Lower leg skin (tissue), 3 donors: ENCODE data around the gene NR3C2.

ENCODE experiments used
- POLR2A ChIP-seq, 2 donors: fragments of 450-650 bp; IDR thresholded peaks; one replicate each; pipeline ENCODE4 v1.6.1; 2016 to 2017; ENCODE audit warnings: antibody characterized with exemption in 2 of 2, mild to moderate bottlenecking in 1 of 2, moderate library complexity in 1 of 2
- TF ChIP-seq, protein P1 (sequence below), 3 donors: fragments of 450-650 bp; IDR thresholded peaks; one replicate each; pipeline ENCODE4 v1.5.1; 2016; ENCODE audit warnings: antibody characterized with exemption in 3 of 3, mild to moderate bottlenecking in 3 of 3, moderate library complexity in 2 of 3

DNA sequence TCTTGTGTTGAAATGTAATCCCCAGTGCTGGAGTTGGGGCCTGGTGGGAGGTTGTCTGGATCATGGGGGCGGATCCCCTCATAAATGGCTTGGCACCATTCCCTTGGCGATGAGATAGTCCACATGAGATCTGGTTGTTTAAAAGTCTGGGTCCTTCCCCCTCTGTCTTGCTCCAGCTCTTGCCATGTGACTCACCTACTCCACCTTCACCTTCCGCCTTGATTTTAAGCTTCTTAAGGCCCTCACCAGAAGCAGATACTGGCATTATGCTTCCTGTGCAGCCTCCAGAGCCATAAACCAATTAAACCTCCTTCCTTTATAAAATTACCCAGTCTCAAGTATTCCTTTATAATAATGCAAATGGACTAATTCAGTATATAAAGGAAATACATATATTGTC is 111.5 kb downstream of the NR3C2 start:
- TF ChIP-seq POLR2A (IDR thresholded peaks at IDR 0.05): no peak
- TF ChIP-seq, protein P1, sequence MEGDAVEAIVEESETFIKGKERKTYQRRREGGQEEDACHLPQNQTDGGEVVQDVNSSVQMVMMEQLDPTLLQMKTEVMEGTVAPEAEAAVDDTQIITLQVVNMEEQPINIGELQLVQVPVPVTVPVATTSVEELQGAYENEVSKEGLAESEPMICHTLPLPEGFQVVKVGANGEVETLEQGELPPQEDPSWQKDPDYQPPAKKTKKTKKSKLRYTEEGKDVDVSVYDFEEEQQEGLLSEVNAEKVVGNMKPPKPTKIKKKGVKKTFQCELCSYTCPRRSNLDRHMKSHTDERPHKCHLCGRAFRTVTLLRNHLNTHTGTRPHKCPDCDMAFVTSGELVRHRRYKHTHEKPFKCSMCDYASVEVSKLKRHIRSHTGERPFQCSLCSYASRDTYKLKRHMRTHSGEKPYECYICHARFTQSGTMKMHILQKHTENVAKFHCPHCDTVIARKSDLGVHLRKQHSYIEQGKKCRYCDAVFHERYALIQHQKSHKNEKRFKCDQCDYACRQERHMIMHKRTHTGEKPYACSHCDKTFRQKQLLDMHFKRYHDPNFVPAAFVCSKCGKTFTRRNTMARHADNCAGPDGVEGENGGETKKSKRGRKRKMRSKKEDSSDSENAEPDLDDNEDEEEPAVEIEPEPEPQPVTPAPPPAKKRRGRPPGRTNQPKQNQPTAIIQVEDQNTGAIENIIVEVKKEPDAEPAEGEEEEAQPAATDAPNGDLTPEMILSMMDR (IDR thresholded peaks at IDR 0.05): no peak
